Activated CD8-positive, alpha-beta memory T cell treated with anti-CD3 and anti-CD28 coated beads, Interleukin-2, amount 50 U/mL, for 4 hours (primary cell): ENCODE data around the gene MIR17HG.

Experiments used
- DNase-seq: peaks from one replicate; pipeline ENCODE4 v3.0.0-alpha.2; 2020

The MIR17HG gene

DNA sequence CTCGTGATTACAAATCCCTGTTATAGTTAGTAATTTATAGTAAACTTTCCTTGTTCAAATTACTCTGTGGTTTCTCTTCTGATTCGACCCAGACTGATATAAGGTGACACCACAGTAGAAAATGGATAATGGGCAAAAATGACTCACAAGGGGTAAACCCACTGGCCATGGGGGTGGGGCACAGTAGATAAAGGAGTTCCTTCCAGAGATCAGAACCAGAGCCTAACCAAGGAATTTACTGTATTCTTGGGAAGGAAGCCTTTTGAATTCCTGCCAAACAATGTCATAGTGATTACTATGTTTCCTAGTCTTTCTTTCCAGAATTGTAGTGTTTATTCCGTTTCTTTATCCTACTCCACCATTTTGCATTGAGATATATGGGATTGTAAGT lies 21.9 kb downstream of the MIR17HG start:
- no peak for DNase-seq

DNA sequence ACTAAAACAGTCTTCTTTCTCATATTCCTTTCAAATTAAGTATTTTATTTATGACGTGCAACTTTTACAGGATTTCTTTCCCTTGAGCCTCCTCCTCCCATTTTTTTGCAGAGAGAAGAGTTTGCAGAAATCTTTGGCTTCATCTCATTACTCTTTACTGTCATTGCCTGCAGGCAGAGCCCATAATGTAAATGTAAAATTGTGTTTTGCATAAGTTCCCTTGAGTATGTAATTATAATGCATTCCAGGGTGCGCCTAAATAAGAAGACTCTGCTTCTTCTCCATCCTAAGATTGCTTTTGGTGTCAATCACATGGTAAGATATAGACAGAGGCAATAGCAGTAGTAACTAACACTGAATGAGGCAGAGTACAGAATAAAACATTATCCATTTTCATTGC lies 23.0 kb downstream of the MIR17HG start:
- DNase-seq = no peak

DNA sequence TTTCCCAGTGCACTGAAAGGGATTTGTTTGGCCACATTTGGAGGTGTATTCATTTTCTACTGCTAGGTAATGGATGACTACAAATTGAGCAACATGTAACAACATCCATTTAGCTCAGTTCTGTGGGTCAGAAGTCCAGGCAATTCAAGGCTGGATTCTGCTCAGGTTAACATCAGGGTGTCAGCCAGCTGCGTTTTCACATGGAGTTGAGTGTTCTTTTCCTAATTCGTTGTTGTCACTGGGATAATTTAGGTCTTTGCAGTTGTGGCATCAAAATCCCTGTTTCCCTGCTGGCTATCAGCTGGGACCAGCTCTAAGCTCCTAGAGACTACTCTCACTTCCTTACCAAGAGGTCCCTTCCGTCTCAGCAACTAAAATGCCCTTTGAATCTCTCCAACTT lies 25.4 kb downstream of the MIR17HG start:
- DNase-seq = no peak

DNA sequence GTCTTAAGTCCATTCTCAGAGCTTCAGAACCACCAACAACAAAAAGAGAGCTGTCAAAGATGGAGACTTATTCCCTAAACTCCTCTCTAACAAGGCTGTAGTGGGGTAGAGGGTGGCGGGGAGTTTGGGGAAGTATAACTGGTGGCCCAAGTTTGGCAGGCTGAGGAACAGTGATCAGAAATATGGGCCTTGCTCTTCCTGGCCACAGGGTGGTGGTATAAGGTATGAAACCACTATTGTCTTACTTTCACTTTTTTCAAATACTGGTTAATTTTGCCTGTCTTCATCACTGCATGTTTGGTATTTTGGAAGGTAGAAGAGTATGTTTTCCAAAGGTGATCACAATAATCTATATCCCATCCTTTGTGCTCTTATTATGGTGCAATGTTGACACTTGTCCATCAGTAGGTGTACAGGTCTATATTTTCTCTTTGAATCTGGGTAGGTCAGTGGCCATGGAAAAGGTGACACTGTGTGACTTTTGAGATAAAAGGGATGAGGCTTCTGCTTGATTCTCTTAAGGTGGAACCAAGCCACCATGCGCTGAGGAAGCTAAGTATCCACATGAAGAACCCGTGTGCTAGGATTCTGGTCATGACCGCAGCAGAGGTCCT lies 27.7 kb downstream of the MIR17HG start:
- DNase-seq = no peak

DNA sequence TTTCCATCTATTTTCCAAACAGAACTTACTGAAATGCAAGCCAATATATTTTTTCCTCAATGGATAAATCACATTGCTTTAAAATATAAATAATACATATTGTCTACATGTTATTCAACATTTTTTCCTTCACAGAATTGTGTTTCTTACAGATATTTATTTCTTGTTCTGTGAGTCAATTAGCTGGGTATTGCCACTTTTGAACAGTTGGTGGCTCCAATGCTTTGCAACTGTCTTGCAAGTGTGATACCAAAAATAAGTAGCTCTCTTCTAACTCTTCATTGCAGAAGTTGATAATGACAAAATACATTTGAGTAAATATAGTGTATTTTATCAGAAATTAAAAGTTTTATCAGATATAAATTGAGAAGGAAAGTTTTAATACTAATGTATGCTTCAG lies 33.9 kb downstream of the MIR17HG start:
- no peak for DNase-seq

DNA sequence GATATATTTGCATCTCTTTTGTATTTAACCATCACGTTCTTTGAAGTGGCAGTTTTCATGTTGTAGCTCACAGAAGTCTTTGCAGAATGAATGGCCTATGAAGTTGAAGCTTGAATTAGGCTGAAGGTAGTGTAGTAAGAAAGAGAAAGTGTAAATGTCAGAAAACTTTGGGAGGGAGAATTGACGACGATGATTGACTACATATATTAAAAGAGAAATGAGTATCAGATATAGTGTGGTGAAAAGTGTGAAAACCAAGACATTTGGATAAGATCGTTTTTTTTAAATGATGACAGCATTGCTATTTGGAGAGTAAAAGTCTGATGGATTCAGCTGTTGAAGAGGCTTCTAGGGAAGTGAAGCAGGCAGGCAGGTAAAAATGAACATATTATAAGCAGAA lies 36.3 kb downstream of the MIR17HG start:
- DNase-seq = no peak

DNA sequence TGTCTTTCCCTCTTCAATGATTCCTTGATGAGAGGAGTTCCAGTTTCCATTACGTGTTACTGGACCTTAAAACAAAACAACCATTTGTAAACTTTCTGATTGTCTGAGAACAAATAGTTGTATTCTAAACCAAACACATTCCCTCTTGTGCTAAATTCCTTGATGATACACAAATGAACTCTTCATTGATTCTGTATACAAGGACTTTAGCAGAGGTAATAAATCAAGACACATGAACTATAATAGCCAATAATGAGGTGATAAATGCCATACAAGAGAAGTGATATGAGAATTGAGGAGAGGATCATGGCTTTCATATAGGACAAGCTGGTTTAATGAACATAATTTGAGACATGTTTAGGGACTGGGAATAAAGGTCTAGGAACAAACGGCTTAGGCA lies 37.4 kb downstream of the MIR17HG start:
- no peak for DNase-seq

DNA sequence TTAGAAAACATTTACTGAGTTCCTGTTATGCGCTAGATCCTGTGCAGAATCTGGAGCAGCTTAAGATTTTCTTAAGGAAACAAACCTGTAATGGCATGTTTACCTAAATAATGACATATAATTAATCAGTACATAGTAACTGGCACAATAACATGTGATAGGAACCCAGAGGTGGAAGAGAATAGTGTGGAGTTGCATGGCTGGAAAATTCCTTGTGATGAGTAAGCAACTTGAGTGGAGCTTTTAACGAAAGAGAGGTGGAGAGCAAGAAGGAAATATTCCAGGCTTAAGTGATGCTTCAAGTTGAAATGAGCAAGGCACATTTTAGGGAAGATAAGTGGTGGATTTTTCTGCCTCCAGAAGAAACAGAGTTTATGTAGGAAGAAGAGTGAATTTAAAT lies 41.7 kb downstream of the MIR17HG start:
- DNase-seq = no peak

DNA sequence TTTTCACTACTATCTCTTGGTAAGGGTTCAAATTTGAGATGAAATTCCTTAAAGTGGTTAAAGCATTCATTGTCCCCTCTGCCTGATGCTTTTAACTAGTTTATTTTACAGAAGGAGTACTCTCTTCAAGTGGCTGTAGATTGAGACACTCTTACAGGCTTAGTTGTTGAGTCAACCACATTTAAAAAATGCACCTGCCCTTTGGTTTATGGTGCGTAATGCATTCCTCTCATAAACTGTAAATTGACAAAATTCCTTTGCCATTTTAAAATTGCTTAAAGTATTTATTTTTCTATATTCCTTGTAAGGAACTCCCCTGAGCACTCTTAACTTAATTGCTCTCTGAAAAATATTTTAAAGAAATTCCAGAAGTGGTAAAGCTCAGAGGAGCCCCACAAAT lies 50.1 kb downstream of the MIR17HG start:
- no peak for DNase-seq

DNA sequence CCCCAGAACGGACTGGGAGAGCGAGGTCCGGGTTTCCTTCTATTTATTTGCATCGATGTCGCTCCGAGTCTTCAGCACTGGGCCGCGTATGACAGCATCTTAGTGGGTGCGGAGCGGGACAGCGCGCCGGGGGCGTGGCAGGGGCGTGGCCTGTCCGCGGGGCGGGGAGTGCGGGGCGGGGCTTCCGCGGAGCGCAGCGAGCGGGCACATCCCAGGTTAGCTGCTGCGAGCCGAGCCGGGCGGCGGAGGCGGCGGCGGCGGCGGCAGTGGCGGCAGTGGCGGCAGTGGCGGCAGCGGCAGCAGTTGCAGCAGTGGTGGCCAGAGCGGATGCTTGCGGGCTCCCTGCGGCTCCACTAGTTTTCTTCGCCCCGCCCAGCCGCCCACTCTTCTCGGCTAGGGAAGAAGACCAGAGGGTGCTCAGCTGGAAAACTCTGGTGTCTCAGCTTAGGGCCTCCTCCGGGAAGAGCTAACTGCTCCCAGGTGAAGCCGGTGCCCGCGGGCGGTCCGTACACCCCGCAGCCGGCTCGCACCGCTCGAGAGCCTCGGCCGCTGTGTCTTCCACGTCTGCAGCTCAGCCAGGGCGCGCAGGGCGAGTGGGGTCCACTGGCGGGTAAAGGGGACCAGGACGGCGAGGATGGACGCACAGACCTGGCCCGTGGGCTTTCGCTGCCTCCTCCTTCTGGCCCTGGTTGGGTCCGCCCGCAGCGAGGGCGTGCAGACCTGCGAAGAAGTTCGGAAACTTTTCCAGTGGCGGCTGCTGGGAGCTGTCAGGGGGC lies 51.1 kb downstream of the MIR17HG start, which contains the start of gene GPC5:
Gene GPC5 (plus strand): TSS at position 209 of the 776 bp plus-strand sequence.
- DNase-seq = peak; percentile 86

DNA sequence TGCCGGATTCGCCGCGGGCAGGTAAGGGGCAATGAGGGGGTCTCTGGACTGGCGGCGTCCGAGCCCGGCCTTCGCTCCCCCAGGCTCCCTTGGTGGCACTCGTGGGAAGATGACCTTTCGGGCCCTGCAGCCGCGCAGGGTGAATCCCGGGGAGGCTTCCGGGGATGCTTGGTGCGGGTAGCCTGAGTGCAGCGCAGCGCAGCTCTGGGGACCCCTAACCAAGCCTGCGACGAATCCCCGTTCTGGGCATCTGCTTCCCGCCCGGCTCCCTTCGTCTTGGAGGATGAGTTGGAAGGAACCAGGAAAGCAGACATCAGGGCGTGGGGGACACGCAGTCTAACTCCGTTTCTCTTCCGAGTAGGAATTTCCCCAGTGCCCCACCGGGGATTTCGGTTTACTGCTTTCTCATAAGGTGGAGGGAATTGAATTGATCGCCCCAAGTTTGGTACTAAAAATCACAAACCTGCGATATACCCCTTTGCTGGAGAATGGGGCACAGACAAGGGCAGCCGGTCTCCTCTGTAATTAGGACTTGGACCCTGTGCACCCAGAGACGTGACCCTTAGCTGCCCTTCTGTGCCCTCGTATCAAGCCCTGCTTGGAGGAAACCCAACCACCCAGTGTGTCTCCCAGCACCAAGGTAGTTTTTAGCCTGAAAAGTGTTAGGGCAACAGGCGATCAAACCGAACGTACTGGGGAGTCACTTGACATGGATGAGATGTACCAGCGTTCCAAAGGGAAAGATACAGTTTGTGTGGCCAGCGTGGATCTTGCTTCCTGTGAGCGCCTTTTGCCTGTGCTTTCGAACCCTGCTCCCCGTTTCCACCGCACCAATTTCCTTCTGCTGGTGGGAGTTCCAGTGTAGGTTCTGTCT lies 51.9 kb downstream of the MIR17HG start:
- DNase-seq = no peak

DNA sequence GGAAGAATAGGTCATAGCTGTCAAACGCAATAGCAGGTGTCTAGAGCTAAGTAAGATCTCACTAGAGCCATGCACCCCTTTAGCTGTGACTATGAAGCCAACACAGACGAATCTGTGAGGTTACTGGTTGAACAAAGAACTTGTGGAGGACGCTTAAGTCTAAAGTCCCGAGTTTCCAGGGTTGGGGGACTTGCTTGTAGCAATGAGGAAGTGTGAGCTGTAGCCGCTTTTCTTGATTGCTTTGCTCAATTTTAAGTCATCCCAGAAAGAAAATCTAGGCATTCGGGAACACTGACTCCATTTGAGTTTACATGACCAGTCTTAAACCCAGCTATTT lies 52.5 kb downstream of the MIR17HG start:
- no peak for DNase-seq

DNA sequence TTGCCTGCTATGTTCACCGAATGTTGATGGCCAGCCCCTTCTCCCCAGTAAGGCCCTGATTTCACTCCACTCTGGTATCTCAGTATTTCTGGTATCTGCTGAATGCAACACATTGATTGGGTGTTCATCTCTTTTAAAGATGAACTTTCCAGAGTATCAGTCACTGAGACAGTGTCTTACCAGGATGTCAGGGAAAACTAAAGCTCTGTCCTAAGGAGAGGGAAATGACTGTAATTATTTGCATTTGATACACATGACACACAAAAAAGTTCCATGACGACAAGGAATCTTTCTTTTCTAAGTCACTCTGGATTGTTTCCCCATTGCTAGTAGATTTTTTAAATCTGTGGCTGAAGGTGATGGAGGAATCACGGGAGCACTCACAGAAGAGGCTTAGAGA lies 53.2 kb downstream of the MIR17HG start:
- no peak for DNase-seq

DNA sequence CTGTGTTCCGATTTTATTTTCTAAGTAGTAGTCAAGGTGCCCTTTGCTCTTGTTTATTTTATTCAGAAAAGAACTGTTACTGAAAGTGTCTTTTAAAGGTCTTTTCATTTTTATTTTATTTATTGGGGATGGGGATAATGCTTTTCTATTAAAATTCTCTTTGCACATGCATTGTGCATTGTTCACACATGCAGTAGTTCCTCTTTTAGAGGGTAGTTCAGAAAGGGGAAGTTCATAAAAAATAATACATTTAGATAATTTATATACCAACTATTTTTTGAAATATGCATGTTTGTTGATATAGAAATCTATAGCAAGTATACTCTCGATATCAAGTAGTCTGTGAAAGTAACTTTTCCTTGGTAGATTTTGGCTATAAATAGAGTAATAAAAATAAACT lies 54.4 kb downstream of the MIR17HG start:
- no peak for DNase-seq
